ENCODE results near the gene PSME1. TPM values are rescaled to one million over a fixed set of nuclear protein-coding genes. Genes with fewer than 3 reads are reported as not detected.

The PSME1 gene
- total RNA-seq, 1 experiment from 2014 or later = 160 TPM

GRCh38 chr14:24184104-24184970 lies 48.3 kb downstream of the PSME1 start:
- peaks cover 9% of the 10 kb centered on the region for H3K4me1 ChIP-seq (ENCODE audit: insufficient read depth, low read length, poor library complexity, severe bottlenecking)
- intact Hi-C loops (cut with micrococcal nuclease; ENCODE audit: unreplicated experiment) = no loop called here
- POLR2A ChIA-PET (ENCODE audit: low non-redundant PET) = no interaction called here
- no peaks in the 10 kb centered on the region for H3K9me3 ChIP-seq (ENCODE audit: low read depth, low read length, poor library complexity, severe bottlenecking)
- TF ChIP-seq CTCF (conservative IDR thresholded peaks at IDR 0.05; ENCODE audit: low read depth, low read length) = no peak
- no peak for TF ChIP-seq EZH2 (IDR thresholded peaks at IDR 0.05; ENCODE audit: borderline replicate concordance, low read depth, low read length, poor library complexity, severe bottlenecking)
- CTCF ChIA-PET = no interaction called here
- no peak overlapping the region for H3K4me3 ChIP-seq (ENCODE audit: low read depth, low read length, poor library complexity, severe bottlenecking)
- no peak for DNase-seq (ENCODE audit: low spot score)
- peaks cover 62% of the 10 kb centered on the region for H3K36me3 ChIP-seq (ENCODE audit: insufficient read depth, low read length, poor library complexity, severe bottlenecking)
- no TSS peak for BruUV-seq (replicated peaks)
- no peaks in the 10 kb centered on the region for H3K27me3 ChIP-seq (replicated peaks; ENCODE audit: insufficient read depth, low read depth, low read length, poor library complexity)
- H3K27ac ChIP-seq (ENCODE audit: low read depth, low read length, poor library complexity, severe bottlenecking) = no peak overlapping the region

GRCh38 chr14:24185026-24185425 lies 49.0 kb downstream of the PSME1 start:
- no TSS peak for BruUV-seq (replicated peaks)
- peaks cover 57% of the 10 kb centered on the region for H3K36me3 ChIP-seq (ENCODE audit: insufficient read depth, low read length, poor library complexity, severe bottlenecking)

GRCh38 chr14:24185741-24186140 lies 49.7 kb downstream of the PSME1 start:
- no peak for DNase-seq (ENCODE audit: low spot score)
- Histone ChIP-seq H3K4me3 (ENCODE audit: low read depth, low read length, poor library complexity, severe bottlenecking) (no peak overlapping the region), H3K4me1 (ENCODE audit: insufficient read depth, low read length, poor library complexity, severe bottlenecking) (peaks cover 9% of the 10 kb centered on the region), H3K27ac (ENCODE audit: low read depth, low read length, poor library complexity, severe bottlenecking) (no peak overlapping the region), H3K27me3 (replicated peaks; ENCODE audit: insufficient read depth, low read depth, low read length, poor library complexity) (no peaks in the 10 kb centered on the region), H3K36me3 (ENCODE audit: insufficient read depth, low read length, poor library complexity, severe bottlenecking) (peaks cover 50% of the 10 kb centered on the region), H3K9me3 (ENCODE audit: low read depth, low read length, poor library complexity, severe bottlenecking) (no peaks in the 10 kb centered on the region)
- TF ChIP-seq CTCF (conservative IDR thresholded peaks at IDR 0.05; ENCODE audit: low read depth, low read length) (no peak), EZH2 (IDR thresholded peaks at IDR 0.05; ENCODE audit: borderline replicate concordance, low read depth, low read length, poor library complexity, severe bottlenecking) (no peak)
- POLR2A ChIA-PET (ENCODE audit: low non-redundant PET) = no interaction called here
- CTCF ChIA-PET = no interaction called here
- BruUV-seq (replicated peaks) = no TSS peak
- intact Hi-C loops (cut with micrococcal nuclease; ENCODE audit: unreplicated experiment) = loop anchor here (5.0 kb wide), 1 partner anchor 38 kb away; the partner anchor contains the start of genes PSME2 and RNF31

More at GRCh38 chr14:24185026-24185425, 49.0 kb downstream of the PSME1 start:
- no peak overlapping the region for H3K27ac ChIP-seq (ENCODE audit: low read depth, low read length, poor library complexity, severe bottlenecking)
- ChIA-PET POLR2A (ENCODE audit: low non-redundant PET) (no interaction called here), CTCF (no interaction called here)
- intact Hi-C loops (cut with micrococcal nuclease; ENCODE audit: unreplicated experiment) = loop anchor here (5.0 kb wide), 1 partner anchor 38 kb away; the partner anchor contains the start of genes PSME2 and RNF31
- peaks cover 9% of the 10 kb centered on the region for H3K4me1 ChIP-seq (ENCODE audit: insufficient read depth, low read length, poor library complexity, severe bottlenecking)
- no peak for TF ChIP-seq EZH2 (IDR thresholded peaks at IDR 0.05; ENCODE audit: borderline replicate concordance, low read depth, low read length, poor library complexity, severe bottlenecking)
- no peak for TF ChIP-seq CTCF (conservative IDR thresholded peaks at IDR 0.05; ENCODE audit: low read depth, low read length)
- no peak for DNase-seq (ENCODE audit: low spot score)
- no peaks in the 10 kb centered on the region for H3K9me3 ChIP-seq (ENCODE audit: low read depth, low read length, poor library complexity, severe bottlenecking)
- H3K4me3 ChIP-seq (ENCODE audit: low read depth, low read length, poor library complexity, severe bottlenecking) = no peak overlapping the region
- H3K27me3 ChIP-seq (replicated peaks; ENCODE audit: insufficient read depth, low read depth, low read length, poor library complexity) = no peaks in the 10 kb centered on the region

Measured in A673 (cell line).